Frontal cortex (tissue), 4 donors: ENCODE measurements around the gene BUD23. TPM values are rescaled to one million over a fixed set of nuclear protein-coding genes. Genes with fewer than 3 reads are reported as not detected.
A peak's percentile ranks its signal among the peaks of the same experiment; 100 is the strongest.
"Not testable (repeated sequence)": the region's sequence is repeated elsewhere in the genome, so short reads cannot be mapped to it uniquely, and the experiment has no call there.

Experiments used
- DNase-seq, 2 donors: peaks; one replicate each; pipeline ENCODE4 v3.0.0; 2012; ENCODE audit warnings: low spot score in 2 of 2
- FAIRE-seq: peaks from 2 replicates; lab custom pipeline; 2012; peaks lifted over from hg19 to GRCh38; lab: Jason Lieb, UNC
- total RNA-seq: library from RNA; depleted of rRNA; stranded (reverse); fragments of >200 nt; gene quantifications from one replicate; pipeline ENCODE4 v1.2.3, GENCODE V29; 2014
- donor health status: control.
- donor health status: control.
- donor health status: control.

BUD23 gene
- total RNA-seq, 1 donor from 2014 or later, result 30.2 TPM

DNA sequence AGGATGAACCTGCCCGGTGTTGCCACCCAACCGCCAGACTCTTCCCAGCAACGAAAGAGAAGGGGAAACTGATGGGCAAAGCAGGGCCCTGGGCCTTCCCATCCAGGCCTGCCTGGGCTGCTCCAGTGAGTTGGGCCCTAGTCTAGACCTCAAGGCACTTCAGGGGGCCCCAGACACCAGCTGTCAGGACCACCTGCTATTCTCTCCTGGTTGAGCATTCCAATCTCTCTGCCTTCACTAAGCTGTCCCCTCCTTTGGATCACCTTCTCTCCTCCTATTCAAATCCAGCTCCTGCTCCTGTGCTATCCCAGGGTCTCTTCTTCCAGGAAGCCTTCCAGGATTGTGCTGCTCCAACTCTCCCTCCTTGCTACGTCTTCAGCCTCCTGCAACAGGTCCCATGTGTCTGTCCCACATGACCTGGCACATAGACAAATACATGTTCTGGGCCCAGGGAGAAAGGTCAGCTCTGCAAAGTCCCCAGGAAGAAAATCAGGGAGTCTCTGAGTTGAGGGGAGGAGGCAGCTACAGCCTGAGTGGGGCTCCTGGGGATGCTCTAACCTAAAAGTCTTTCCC is 33.0 kb downstream of the BUD23 start:
- FAIRE-seq, result no peak
- no peak for DNase-seq

DNA sequence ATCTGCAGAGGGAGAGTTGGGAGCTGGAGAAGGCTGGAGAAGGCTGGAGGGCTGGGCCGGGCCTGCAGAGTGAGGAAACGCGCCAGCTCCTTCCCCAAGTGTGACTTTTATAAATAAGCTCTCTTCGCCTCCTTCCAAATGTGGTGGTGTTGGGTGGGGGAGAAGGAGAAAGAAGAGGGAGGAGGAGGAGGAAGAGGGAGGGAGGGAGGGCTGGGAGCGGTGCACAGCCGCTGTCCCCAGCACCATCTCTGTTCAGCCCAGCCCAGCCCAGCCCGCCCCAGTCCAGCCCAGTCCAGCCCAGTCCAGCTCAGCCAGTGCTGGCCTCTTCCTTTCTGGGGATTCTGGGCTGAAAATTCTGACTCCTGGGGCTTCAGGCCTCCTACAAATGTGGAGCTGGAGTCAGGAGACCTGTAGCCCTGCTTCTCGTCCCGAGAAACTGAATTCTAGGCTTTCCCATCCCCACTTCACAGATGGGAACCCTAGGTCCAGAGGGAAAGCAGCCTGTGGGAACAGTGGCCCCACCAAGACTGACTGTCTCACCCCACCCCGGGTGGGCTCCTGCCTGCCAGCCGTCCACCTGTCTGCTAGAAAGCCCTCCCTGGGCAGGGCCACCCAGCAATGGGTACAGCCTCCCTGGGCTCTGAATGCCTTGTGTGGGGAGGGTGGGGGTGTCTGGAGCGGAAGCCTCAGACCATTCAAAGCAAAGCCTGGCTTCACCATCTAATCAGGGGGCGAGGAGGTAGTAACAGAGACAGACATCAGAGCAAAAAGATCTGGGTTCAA is 33.8 kb downstream of the BUD23 start:
- DNase-seq (no peak), FAIRE-seq (no peak)

DNA sequence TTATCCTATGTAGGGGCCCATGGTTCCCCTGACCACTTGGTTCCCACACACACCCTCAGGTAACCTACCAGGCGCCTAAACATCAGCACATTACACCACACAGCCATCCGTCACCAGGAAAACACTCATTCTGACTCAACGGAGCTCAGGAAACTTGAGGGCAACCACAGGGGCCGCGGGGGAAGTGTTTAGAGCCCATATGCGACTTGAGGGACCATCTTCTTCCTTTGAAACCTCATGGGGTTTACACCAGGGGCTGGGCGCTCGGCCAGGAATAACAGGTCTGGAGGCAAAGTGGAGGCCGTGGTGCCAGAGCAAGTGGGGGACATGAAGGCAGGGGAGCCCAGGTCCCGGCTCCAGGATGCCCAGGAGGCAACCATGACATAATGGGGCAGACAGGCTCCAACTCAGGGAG is 34.6 kb downstream of the BUD23 start:
- DNase-seq (no peak), FAIRE-seq (no peak)

DNA sequence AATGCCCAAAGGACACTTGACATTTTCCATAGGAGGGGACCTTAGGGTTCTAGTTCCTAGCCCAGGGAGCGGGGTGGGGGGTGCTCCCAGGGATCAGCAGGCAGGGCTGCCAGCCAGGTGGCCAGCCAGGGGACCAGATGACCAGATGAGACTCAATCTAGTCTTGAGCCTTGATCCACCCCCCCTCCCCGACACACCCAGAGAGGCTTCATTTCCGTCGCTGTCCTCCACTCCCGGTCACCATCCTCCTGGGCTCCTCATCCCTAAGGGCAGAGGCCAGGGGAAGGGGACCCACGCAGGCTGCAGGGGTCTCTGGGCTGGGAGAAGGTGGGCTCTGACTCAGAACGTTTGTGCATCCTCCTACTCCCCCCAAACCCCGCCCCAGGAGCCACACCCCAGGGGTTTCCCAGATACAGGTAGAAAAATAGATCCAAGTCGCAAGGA is 35.1 kb downstream of the BUD23 start:
- FAIRE-seq (no peak), DNase-seq (no peak)

DNA sequence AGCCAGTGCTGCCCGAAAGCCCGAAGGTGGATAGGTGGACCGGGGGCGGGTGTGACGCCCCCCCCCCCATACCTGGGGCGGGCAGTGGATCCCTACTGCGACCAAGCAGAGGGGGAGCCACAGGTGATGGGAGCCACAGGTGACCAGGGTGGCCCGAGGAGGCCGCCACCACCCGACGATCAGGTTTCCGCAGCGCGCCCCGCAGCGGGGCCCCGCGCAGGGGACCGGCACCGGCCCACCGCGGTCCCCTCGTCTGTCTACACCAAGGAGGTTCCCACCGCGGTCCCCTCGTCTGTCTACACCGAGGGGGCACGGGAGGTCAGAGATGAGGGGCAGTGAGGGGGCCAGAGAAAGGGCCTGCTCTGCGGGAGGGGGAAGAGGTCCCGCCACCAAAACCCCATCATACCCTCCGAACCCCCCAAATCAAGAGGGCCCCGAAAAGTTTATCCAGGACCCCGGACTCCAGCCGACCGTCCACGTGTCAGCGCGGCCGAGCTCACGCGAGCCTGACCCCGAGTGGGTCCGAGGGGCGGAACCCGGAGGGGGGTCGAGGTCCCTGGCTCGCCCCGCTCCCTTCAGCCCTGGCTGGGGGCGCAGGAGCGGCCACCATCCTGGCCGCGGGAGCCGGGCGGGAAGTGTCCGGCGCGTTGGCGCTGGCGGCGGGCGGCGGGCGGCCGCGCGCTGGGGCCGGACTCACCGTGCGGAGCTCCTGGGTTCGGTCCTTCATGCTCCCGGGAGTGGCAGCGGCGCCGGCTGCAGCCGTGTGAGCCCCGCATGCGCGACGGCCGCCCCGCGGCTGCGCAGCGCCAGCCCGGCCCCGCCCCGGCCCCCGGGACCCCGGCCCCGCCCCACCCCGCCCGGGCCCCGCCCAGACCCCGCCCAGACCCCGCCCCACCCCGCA is 35.8 kb downstream of the BUD23 start, which contains the start of gene STX1A:
TSS of gene STX1A (minus strand) at position 765 of the 901 bp plus-strand sequence. CDS start at position 727, 38 bp downstream.
- DNase-seq (peak; percentile 91 to 94), FAIRE-seq (no peak)

DNA sequence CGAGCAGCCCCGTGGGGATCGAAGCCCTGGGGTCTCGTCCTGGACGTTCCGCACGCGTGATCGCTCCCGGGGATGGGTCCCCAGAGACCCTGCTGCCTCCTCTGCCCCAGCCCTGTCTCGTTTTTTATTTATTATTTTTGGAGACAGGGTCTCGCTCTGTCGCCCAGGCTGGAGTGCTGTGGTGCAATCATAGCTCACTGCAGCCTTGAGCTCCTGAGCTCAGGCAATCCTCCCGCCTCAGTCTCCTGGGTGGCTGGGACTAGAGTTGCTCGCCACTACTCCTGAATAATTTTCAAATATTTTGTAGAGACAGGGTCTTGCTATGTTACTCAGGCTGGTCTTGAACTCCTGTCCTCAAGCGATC is 36.4 kb downstream of the BUD23 start:
- DNase-seq, result no peak
- no peak for FAIRE-seq

DNA sequence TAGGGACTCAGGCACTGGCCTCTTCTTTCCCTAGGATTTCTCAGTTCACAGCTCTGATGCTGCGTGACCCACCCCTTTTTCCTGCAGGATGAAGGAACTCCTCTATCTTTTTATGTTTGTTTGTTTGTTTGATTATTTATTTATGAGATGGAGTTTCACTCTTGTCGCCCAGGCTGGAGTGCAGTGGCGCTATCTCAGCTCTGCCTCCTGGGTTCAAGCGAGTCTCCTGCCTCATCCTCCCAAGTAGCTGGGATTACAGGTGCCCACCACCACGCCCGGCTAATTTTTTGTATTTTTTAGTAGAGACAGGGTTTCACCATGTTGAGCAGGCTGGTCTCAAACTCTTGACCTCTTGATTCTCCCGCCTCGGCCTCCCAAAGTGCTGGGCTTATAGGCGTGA is 37.0 kb downstream of the BUD23 start:
- FAIRE-seq, result not testable (repeated sequence)

DNA sequence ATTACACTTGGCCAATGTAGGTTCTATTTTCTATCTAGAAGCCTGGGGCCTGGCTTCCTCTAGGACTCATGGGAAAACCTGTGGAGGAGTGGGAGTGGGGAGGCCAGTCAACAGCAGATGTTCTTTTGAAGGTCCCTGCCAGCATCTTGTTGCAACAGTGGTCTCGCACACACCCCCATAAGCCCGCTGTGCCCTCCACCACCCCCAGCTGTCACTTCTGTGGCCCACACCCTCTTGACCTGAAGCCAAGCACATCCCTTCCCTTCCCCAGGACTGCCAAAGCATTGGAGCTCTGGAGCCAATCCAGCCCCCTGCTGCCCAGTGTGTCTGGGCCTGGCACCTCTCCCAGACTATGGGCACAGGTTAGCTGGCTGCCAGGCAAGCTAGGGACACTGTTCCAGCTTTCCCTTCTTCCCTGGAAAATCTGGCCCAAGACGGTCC is 38.0 kb downstream of the BUD23 start:
- DNase-seq (no peak), FAIRE-seq (no peak)

More for the DNA sequence above, 37.0 kb downstream of the BUD23 start:
- DNase-seq, result not testable (repeated sequence)

DNA sequence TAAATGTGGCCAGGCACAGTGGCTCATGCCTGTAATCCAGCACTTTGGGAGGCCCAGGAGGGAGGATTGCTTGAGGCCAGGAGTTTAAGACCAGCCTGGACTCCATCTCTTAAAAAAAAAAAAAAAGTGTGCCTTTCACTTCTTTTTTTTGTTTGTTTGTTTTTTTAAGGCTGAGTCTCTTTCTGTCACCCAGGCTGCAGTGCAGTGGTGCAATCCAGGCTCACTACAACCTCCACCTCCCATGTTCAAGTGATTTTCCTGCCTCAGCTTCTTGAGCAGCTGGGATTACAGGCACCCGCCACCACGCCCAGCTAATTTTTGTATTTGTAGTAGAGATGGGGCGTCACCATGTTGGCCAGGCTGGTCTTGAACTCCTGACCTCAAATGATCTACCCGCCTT is 38.8 kb downstream of the BUD23 start:
- not testable (repeated sequence) for DNase-seq, FAIRE-seq

DNA sequence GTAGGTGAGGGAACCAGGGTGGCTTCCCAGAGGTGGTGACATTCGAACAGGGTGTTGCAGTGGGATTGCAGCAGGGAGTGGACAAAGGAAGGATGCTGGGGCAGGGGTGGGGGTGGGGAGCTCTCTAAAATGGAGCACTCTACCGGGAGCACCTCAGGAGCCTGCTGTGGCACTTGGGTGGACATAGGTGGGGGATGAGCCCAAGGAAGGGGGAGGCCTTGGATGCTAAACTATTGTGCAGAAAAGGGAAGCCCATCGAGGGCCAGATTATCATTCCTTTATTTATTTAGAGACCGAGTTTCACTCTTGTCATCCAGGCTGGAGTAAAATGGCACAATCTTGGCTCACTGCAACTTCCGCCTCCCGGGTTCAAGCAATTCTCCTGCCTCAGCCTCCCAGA is 39.4 kb downstream of the BUD23 start:
- FAIRE-seq, result no peak
- DNase-seq, result no peak

DNA sequence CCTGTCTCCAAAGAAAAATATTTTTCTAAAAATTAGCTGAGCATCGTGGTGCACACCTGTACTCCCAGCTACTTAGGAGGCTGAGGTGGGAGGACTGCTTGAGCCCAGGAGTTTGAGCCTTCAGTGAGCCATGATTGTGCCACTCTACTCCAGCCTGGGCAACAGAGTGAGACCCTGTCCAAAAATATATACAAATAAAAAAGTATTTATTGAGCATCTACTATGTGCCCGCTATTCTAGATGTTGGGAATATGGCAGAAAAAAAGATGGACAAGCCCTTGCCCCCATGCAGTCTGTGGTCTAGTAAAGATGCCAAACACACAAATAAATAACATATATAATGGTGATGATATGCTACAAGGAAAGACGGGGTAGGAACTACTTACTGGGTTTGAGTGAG is 40.4 kb downstream of the BUD23 start:
- no peak for FAIRE-seq

DNA sequence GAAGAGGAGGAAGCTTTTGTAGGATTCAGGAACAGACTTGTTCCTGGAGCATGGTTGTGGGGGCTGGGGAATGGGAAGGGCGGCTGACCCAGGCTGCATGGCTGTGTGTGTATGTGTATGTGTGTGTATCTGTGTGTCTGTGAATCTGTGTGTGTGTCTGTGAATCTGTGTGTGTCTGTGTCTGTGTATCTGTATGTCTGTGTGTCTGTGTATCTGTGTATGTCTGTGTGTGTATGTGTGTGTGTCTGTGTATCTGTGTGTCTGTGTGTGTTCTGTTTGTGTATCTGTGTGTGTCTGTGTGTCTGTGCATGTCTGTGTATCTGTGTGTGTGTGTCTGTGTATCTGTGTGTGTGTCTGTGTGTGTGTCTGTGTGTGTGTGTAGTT is 42.7 kb downstream of the BUD23 start:
- no peak for FAIRE-seq
- DNase-seq, result no peak

More for the DNA sequence above, 40.4 kb downstream of the BUD23 start:
- DNase-seq, result no peak

DNA sequence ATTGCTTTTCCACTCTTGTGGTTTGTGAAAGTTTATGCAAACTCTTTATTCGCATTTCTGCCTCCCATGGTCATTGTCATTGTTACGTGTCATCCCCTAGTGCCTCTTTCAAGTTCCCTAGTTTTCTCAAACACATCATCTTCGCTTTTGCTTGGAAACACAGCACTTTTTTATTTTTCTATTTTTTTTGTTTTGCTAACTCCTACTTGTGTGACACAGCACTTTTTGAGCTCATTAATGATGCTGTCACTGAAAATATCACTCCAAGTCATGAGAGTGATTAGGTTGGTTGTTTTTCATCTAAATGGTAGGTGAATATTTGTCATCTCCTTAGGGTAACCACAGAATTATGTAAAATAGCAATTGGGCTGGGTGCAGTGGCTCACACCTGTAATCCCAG is 44.6 kb downstream of the BUD23 start:
- DNase-seq (no peak), FAIRE-seq (no peak)

DNA sequence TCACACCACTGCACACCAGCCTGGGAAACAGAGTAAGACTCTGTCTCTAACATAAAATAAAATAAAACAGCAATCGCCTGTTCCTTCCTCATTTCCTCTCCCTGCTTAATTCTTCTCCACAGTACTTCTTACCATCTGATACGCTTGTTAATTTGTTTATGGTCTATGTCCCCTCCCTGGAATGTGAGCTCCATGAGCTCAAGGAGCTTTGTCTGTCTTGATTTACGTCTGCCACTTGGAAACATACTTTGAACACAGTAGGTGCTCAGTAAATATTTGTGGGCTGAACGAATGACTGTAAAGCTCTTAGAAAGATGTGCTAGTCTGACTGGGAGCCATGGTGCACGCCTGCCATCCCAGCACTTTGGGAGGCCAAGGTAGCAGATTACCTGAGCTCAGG is 45.2 kb downstream of the BUD23 start:
- FAIRE-seq (no peak), DNase-seq (no peak)

DNA sequence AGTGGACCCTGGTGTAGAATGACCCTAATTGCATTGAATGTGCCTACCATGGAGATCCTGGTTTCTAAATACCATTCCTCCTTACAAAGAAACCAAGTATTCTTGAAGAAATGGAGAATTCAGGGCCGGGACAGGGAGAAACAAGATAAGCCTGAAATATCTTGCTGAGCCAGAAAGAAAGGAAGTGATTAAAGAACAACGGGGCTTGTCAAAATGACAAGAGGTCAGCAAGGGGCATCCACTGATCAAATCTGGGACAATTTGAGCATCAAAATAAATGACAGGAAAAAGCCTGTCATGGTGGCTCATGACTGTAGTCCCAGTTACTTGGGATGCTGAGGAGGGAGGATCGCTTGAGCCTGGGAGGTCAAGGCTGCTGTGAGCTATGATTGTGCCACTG is 47.1 kb downstream of the BUD23 start:
- no peak for DNase-seq
- FAIRE-seq, result no peak

DNA sequence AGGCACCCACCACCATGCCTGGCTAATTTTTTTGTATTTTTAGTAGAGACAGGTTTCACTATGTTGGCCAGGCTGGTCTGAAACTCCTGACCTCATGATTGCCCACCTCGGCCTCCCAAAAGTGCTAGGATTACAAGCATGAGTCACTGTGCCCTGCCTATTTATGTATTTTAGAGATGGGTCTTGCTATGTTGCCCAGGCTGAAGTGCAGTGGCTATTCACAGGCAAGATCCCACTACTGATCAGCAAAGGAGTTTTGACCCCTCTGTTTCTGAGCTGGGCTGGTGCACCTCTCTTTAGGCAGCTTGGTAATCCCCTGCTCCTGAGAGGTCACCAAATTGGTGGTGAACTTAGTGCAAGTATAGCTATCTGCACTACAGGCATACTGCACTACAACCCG is 49.0 kb downstream of the BUD23 start:
- no peak for DNase-seq
- FAIRE-seq, result no peak

DNA sequence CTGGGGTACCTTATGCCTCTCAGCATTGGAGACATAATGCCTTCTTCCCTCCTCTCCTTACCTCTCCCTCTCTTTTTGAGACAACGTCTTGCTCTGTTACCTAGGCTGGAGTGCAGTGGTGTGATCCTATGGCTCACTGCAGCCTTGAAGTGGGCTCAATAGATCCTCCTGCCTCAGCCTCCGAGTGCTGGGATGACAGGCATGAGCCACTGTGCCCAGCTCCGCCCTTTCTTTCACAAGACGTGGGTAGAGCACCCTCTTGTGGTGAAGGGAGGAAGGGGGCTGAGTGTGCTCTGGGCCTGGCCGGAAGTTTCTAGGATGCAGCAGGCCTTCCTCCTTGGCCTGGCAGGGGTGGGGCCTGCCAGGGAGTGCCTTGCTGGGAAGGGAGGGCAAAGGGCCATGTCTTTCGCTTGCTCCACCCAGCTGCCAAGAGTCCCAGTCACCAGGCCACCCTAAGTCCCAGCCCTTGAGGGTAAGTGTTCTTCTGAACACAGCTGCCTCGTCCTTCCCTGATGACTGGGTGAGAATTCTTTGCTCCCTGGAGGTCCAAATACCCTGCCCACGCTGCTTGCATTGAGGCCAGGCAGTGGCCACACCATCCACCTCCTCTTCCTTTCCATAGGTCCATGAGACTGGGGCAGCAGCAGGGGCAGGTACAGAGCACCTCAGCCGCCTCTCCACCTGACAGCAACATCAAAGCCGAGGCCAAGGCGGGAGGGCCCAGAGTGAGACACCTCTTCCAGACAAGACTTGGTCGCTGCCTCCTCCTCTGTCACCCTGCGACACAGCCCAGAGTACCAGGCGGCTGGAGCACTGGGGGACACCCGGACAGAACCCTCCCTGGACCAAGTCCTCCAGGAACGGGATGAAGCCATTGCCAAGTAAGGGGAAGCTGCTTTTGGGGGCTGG is 51.5 kb downstream of the BUD23 start:
- no peak for DNase-seq
- no peak for FAIRE-seq

DNA sequence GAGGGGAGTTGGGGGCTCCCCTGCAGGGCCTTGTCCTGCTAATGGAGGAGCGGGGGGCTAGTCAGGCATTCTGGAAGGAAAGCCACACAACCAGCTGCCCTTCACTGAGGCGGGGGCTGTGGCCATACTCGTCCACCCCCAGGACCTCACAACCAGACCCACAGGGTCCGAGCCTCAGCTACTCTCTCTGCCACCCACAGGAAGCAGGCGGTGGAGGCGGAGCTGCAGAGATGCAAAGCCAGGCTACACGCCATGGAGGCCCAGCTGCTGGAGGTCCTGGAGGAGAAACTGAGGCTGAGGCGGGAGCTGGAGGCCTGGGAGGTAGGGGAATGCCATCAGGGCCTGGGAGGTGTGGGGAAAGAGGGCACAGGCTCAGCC is 52.1 kb downstream of the BUD23 start:
- FAIRE-seq (no peak), DNase-seq (no peak)

DNA sequence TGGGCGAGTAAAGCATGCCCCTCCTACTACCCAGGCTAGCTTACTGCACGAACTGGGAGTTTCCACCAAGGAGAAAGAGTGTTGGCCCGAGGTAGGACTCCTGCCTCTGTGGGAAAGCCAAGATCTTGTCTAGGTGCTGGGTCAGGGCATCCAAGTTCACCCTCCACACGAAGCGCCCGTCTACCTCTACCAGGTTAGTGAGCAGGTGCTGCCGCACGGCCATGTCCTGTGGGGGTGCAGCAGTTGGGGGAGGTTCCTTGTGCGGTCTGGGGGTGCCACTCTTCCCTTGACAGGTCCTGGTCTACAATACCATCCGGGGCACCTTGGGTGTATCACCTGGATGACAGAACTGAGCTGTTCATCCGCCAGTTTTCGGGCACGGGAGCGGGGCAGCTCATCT is 53.5 kb downstream of the BUD23 start:
- FAIRE-seq, result no peak

More for the DNA sequence above, 53.5 kb downstream of the BUD23 start:
- no peak for DNase-seq
